ENCODE measurements around the gene FUZ. TPM values are rescaled to one million over a fixed set of nuclear protein-coding genes. Genes with fewer than 3 reads are reported as not detected.

The FUZ gene
- total RNA-seq, 1 donor from 2014 or later = 8.3 TPM

- no peak for DNase-seq (ENCODE audit: low read depth)
- TF ChIP-seq CTCF (conservative IDR thresholded peaks at IDR 0.05; ENCODE audit: low read depth, low read length) = no peak
Observed at GRCh38 chr19:49844138-49845095, 31.3 kb upstream of the FUZ start.

GRCh38 chr19:49843265-49843664 is 30.2 kb upstream of the FUZ start:
- DNase-seq (ENCODE audit: low read depth) = no peak
- no peak for TF ChIP-seq CTCF (conservative IDR thresholded peaks at IDR 0.05; ENCODE audit: low read depth, low read length)
- H3K4me3 ChIP-seq (ENCODE audit: low read depth, low read length) = no peak overlapping the region

More at GRCh38 chr19:49844138-49845095, 31.3 kb upstream of the FUZ start:
- no peak overlapping the region for H3K4me3 ChIP-seq (ENCODE audit: low read depth, low read length)

GRCh38 chr19:49840736-49841249 is 27.7 kb upstream of the FUZ start:
- no peak for TF ChIP-seq CTCF (conservative IDR thresholded peaks at IDR 0.05; ENCODE audit: low read depth, low read length)
- DNase-seq (ENCODE audit: low read depth) = no peak
- no peak overlapping the region for H3K4me3 ChIP-seq (ENCODE audit: low read depth, low read length)

- no peak for DNase-seq (ENCODE audit: low read depth)
- TF ChIP-seq CTCF (conservative IDR thresholded peaks at IDR 0.05; ENCODE audit: low read depth, low read length) = no peak
- no peak overlapping the region for H3K4me3 ChIP-seq (ENCODE audit: low read depth, low read length)
Observed at GRCh38 chr19:49840321-49840720, 27.2 kb upstream of the FUZ start.

- no peak overlapping the region for H3K4me3 ChIP-seq (ENCODE audit: low read depth, low read length)
- no peak for TF ChIP-seq CTCF (conservative IDR thresholded peaks at IDR 0.05; ENCODE audit: low read depth, low read length)
- DNase-seq (ENCODE audit: low read depth) = no peak
Observed at GRCh38 chr19:49839713-49840112, 26.6 kb upstream of the FUZ start.

- DNase-seq (ENCODE audit: low read depth) = no peak
- no peak overlapping the region for H3K4me3 ChIP-seq (ENCODE audit: low read depth, low read length)
- no peak for TF ChIP-seq CTCF (conservative IDR thresholded peaks at IDR 0.05; ENCODE audit: low read depth, low read length)
Observed at GRCh38 chr19:49838885-49839588, 25.9 kb upstream of the FUZ start.
